HepG2 (cell line): ENCODE data around the gene OTOP1. TPM values are rescaled to one million over a fixed set of nuclear protein-coding genes. Genes with fewer than 3 reads are reported as not detected.

ENCODE experiments used
- BHLHE40 ChIP-seq: IDR thresholded peaks from 2 replicates; pipeline ENCODE4 v1.6.1; 2011; ENCODE audit warnings: low read length, improper control_type of control experiment
- HMG20B ChIP-seq: conservative IDR thresholded peaks from 2 replicates; pipeline ENCODE4 v1.6.1; 2016; ENCODE audit warnings: missing genetic modification reagents, missing compliant biosample characterization
- HOXA3 ChIP-seq: sonication (generic); formaldehyde crosslinking; IDR thresholded peaks from 2 replicates; pipeline ENCODE4 v1.5.0; 2020; ENCODE audit warnings: missing genetic modification reagents
- HOXD1 ChIP-seq: sonication (generic); formaldehyde crosslinking; IDR thresholded peaks from 2 replicates; pipeline ENCODE4 v1.5.0; 2020; ENCODE audit warnings: missing genetic modification reagents
- KLF13 ChIP-seq: sonication (generic); formaldehyde crosslinking; IDR thresholded peaks from 2 replicates; pipeline ENCODE4 v1.4.0; 2020; ENCODE audit warnings: mild to moderate bottlenecking, missing genetic modification reagents
- LCORL ChIP-seq, 2 experiments: fragments of 450-650 bp in 1 of 2; sonication (generic) in 1 of 2; formaldehyde crosslinking in 1 of 2; IDR thresholded peaks; 2 replicates each; pipeline versions ENCODE4 v1.5.0 to v1.6.1; 2017 to 2020; ENCODE audit warnings: antibody characterized with exemption in 1 of 2, missing genetic modification reagents in 1 of 2
- MLX ChIP-seq: IDR thresholded peaks from 2 replicates; pipeline ENCODE4 v1.6.1; 2016
- NFIC ChIP-seq: IDR thresholded peaks from 2 replicates; pipeline ENCODE4 v1.6.1; 2012; ENCODE audit warnings: mild to moderate bottlenecking, low read length, inconsistent platforms
- PATZ1 ChIP-seq: sonication (generic); formaldehyde crosslinking; IDR thresholded peaks from 2 replicates; pipeline ENCODE4 v1.4.0; 2020; ENCODE audit warnings: missing genetic modification reagents
- TARDBP ChIP-seq: sonication (generic); formaldehyde crosslinking; IDR thresholded peaks from 2 replicates; pipeline ENCODE4 v1.8.0; 2022; ENCODE audit warnings: mild to moderate bottlenecking, missing genetic modification reagents
- TFE3 ChIP-seq: IDR thresholded peaks from 2 replicates; pipeline ENCODE4 v1.6.1; 2016
- THAP11 ChIP-seq: IDR thresholded peaks from 2 replicates; pipeline ENCODE4 v1.6.1; 2016; ENCODE audit warnings: missing biosample characterization, missing genetic modification reagents
- ZBTB43 ChIP-seq: sonication (generic); formaldehyde crosslinking; conservative IDR thresholded peaks from 2 replicates; pipeline ENCODE4 v1.4.0; 2020; ENCODE audit warnings: missing genetic modification reagents
- ZFX ChIP-seq: sonication (generic); formaldehyde crosslinking; IDR thresholded peaks from 2 replicates; pipeline ENCODE4 v1.4.0; 2020; ENCODE audit warnings: mild to moderate bottlenecking, low read depth, missing genetic modification reagents, moderate library complexity
- ZMAT3 ChIP-seq: sonication (generic); formaldehyde crosslinking; conservative IDR thresholded peaks from 2 replicates; pipeline ENCODE4 v1.7.0; 2021; ENCODE audit warnings: missing genetic modification reagents
- ZNF407 ChIP-seq: sonication (generic); formaldehyde crosslinking; IDR thresholded peaks from one replicate; pipeline ENCODE4 v1.5.1; 2020; ENCODE audit warnings: mild to moderate bottlenecking, missing genetic modification reagents; ENCODE audit errors: not compliant biosample characterization
- polyA plus RNA-seq, 8 experiments: library from polyadenylated mRNA; depleted of rRNA in 3 of 8; stranded (reverse) in 7 of 8; unstranded in 1 of 8; fragments of >200 nt; fragmentation: Illumina TruSeq in 4 of 8; extraction: Trizol in 4 of 8; gene quantifications; 2 replicates each; pipeline versions ENCODE4 v1.2.1 to v1.2.3, GENCODE V29; 2011 to 2016; ENCODE audit warnings: low read depth in 4 of 8, missing spikeins in 1 of 8, mixed read lengths in 1 of 8; ENCODE audit not compliant: insufficient read depth in 1 of 8
- total RNA-seq, 5 experiments: library from RNA; depleted of rRNA; stranded (reverse); fragments of >200 nt; fragmentation: Illumina TruSeq; extraction: Trizol; gene quantifications; 2 replicates each; pipeline ENCODE4 v1.2.3, GENCODE V29; 2016; ENCODE audit warnings: low read depth in 1 of 5

Gene OTOP1
- total and polyA plus RNA-seq, 2 of the 13 experiments (the other 11 are each of a cell fraction or from before 2014, with no cell fraction given) = not detected

GRCh38 chr4:4259484-4260100, 32.9 kb upstream of the OTOP1 start (continued):
- no peak for TF ChIP-seq ZNF407 (CRISPR knock-in tag)
- TF ChIP-seq HOXD1 = peak; percentile 45; the same call in 1 of the 2 replicates
- TF ChIP-seq LCORL (IDR thresholded peaks at IDR 0.05) = peak; percentile 53; the same call in 1 of the 2 replicates
- peak; percentile 78; the same call in 1 of the 2 replicates for TF ChIP-seq LCORL (CRISPR knock-in tag; IDR thresholded peaks at IDR 0.05)
- TF ChIP-seq ZMAT3 (CRISPR knock-in tag) = 0 out of 2 replicates have a peak, but pooled peaks have one; percentile 43
- TF ChIP-seq BHLHE40 = peak; percentile 54; the same call in 1 of the 2 replicates
- TF ChIP-seq MLX (CRISPR knock-in tag) = peak; percentile 83
- TF ChIP-seq KLF13 = no peak
- TF ChIP-seq ZFX = peak; percentile 35; the same call in 1 of the 2 replicates
- peak; percentile 61 for TF ChIP-seq THAP11 (CRISPR knock-in tag)
- peak; percentile 85 for TF ChIP-seq PATZ1 (CRISPR knock-in tag)
- TF ChIP-seq TARDBP (CRISPR knock-in tag) = peak; percentile 60
- peak; percentile 76; the same call in 1 of the 2 replicates for TF ChIP-seq NFIC
- peak; percentile 73 for TF ChIP-seq HOXA3 (CRISPR knock-in tag)
- peak; percentile 51; the same call in 1 of the 2 replicates for TF ChIP-seq ZBTB43 (CRISPR knock-in tag)
- TF ChIP-seq TFE3 (CRISPR knock-in tag) = peak; percentile 69
- peak; percentile 87 for TF ChIP-seq HMG20B (CRISPR knock-in tag)
